Panc1 (cell line): ENCODE measurements around the gene MRTFA. TPM values are rescaled to one million over a fixed set of nuclear protein-coding genes. Genes with fewer than 3 reads are reported as not detected.

Source experiments
- ATAC-seq: fragments of 200-7000 bp; cut with Tn5 transposase; 2 replicates; pipeline ENCODE4 v1.9.1; 2020; ENCODE audit warnings: mild to moderate bottlenecking, moderate library complexity
- BruUV-seq: library from RNA; stranded (reverse); fragments of 400-500 nt; replicated peaks from 2 replicates; lab custom pipeline; 2021; lab: Mats Ljungman, UMichigan
- CTCF ChIA-PET: fragments of 300-600 bp; sonication (Branson Sonifier 250); formaldehyde crosslinking; loops from one replicate; lab custom pipeline; 2022; ENCODE audit warnings: antibody characterized with exemption; lab: Charles Lee
- POLR2A ChIA-PET: fragments of 300-600 bp; sonication (Branson Sonifier 250); formaldehyde crosslinking; loops from one replicate; lab custom pipeline; 2022; ENCODE audit warnings: antibody characterized with exemption; lab: Charles Lee
- DNase-seq: peaks from one replicate; pipeline ENCODE4 v3.0.0-alpha.2; 2010; ENCODE audit warnings: low read depth, low spot score
- H3K27ac ChIP-seq: 2 replicates; pipeline ENCODE4 v1.5.1; 2011; ENCODE audit warnings: mild to moderate bottlenecking, low read length, inconsistent platforms
- H3K27me3 ChIP-seq: fragments of 200-500 bp; sonication (Bioruptor generic); 2 replicates; pipeline ENCODE4 v1.6.0; 2014; ENCODE audit warnings: low read length, inconsistent platforms; ENCODE audit not compliant: control insufficient read depth, insufficient read depth
- H3K36me3 ChIP-seq: fragments of 200-500 bp; sonication (Bioruptor generic); 2 replicates; pipeline ENCODE4 v1.5.1; 2014; ENCODE audit warnings: inconsistent platforms, mild to moderate bottlenecking, low read length, moderate library complexity; ENCODE audit not compliant: control insufficient read depth, insufficient read depth
- H3K4me1 ChIP-seq: 2 replicates; pipeline ENCODE4 v1.5.1; 2011; ENCODE audit warnings: inconsistent platforms, mild to moderate bottlenecking, low read length, moderate library complexity; ENCODE audit not compliant: control insufficient read depth, insufficient read depth
- H3K4me3 ChIP-seq, 2 experiments: 2 replicates each; pipeline ENCODE4 v1.5.1; 2011 to 2012; ENCODE audit warnings: low read depth in 2 of 2, low read length in 2 of 2, mild to moderate bottlenecking in 2 of 2, inconsistent platforms in 1 of 2, moderate library complexity in 1 of 2
- H3K9me3 ChIP-seq: fragments of 200-500 bp; sonication (Bioruptor generic); 2 replicates; pipeline ENCODE4 v1.5.1; 2014; ENCODE audit warnings: low read depth, mild to moderate bottlenecking, inconsistent platforms, low read length, moderate library complexity; ENCODE audit not compliant: control insufficient read depth, insufficient read depth
- POLR2AphosphoS5 ChIP-seq: IDR thresholded peaks from 2 replicates; pipeline ENCODE4 v1.6.1; 2012; ENCODE audit warnings: mild to moderate bottlenecking, low read depth, low read length, moderate library complexity
- REST ChIP-seq, 2 experiments: IDR thresholded peaks; 2 replicates each; pipeline ENCODE4 v1.6.1; 2011 to 2012; ENCODE audit warnings: low read depth in 2 of 2, control low read depth in 1 of 2, low read length in 1 of 2, mild to moderate bottlenecking in 1 of 2, moderate library complexity in 1 of 2; ENCODE audit not compliant: insufficient read depth in 1 of 2
- SIN3A ChIP-seq: IDR thresholded peaks from 2 replicates; pipeline ENCODE4 v1.6.1; 2012; ENCODE audit warnings: low read depth, mild to moderate bottlenecking, low read length, moderate library complexity, borderline replicate concordance; ENCODE audit not compliant: insufficient read depth
- TCF7L2 ChIP-seq: IDR thresholded peaks from 2 replicates; pipeline ENCODE4 v1.6.1; 2011; ENCODE audit warnings: mild to moderate bottlenecking, low read depth, low read length, inconsistent platforms
- in situ Hi-C: cut with HindIII; loops from 2 replicates; pipeline ENCODE4 v1.10.0; 2016; ENCODE audit warnings: low sequenced_read_pairs, low pct_unique_long_range_greater_than_20kb
- intact Hi-C: fragments of 100-400 bp; cut with micrococcal nuclease; formaldehyde crosslinking; loops from one replicate; pipeline ENCODE4 v1.10.0; 2022; ENCODE audit not compliant: unreplicated experiment
- total RNA-seq: library from RNA; stranded (reverse); gene quantifications from one replicate; pipeline ENCODE4 v1.2.1, GENCODE V29; 2021; ENCODE audit not compliant: unreplicated experiment
- TF ChIP-seq, protein P1 (sequence below): fragments of 450-650 bp; IDR thresholded peaks from 2 replicates; pipeline ENCODE4 v1.5.1; 2017; ENCODE audit warnings: mild to moderate bottlenecking

MRTFA gene
- total RNA-seq, 1 experiment from 2014 or later = 62.1 TPM

DNA sequence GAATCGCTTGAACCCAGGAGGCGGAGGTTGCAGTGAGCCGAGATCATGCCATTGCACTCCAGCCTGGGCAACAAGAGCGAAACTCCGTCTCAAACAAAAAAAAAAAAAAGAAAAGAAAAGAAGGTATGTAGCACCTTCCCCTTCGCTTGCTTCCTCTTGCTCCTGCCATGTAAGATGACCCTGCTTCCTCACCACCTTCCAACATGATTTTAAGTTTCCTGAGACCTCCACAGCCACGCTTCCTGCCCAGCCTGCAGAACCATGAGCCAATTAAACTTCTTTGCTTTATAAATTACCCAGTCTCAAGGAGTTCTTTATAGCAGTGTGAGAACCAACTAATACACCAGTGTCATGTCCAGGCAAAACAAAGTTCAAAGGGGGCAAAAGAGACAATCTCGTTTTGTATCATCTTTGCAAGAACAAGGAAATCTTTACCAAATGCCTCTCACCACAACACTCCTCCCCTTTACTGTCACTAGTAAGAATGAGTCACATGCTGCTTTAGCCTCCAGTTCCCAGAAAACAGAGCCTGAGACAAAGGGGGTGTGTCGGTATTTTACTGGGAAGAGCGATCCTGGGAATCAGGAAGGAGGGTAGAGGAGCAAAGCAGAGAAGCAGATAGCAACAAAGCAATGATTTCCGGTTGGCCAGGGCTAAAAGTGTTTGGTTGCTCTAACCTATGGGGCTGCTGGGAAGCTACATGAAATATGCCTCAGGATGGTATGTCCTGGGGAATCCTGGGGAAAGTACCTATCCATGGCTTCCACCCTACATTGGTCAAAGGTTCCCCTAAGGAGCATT is 32.3 kb upstream of the MRTFA start:
- TF ChIP-seq, protein P1, sequence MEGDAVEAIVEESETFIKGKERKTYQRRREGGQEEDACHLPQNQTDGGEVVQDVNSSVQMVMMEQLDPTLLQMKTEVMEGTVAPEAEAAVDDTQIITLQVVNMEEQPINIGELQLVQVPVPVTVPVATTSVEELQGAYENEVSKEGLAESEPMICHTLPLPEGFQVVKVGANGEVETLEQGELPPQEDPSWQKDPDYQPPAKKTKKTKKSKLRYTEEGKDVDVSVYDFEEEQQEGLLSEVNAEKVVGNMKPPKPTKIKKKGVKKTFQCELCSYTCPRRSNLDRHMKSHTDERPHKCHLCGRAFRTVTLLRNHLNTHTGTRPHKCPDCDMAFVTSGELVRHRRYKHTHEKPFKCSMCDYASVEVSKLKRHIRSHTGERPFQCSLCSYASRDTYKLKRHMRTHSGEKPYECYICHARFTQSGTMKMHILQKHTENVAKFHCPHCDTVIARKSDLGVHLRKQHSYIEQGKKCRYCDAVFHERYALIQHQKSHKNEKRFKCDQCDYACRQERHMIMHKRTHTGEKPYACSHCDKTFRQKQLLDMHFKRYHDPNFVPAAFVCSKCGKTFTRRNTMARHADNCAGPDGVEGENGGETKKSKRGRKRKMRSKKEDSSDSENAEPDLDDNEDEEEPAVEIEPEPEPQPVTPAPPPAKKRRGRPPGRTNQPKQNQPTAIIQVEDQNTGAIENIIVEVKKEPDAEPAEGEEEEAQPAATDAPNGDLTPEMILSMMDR = no peak
- TF ChIP-seq TCF7L2 (no peak), REST (IDR thresholded peaks at IDR 0.05; ENCODE audit: insufficient read depth in 1 of 2, low read depth in 2 of 2, low read length in 1 of 2) (no peak), SIN3A (no peak), POLR2AphosphoS5 (no peak)
- BruUV-seq = no TSS peak
- H3K36me3 ChIP-seq = no peaks in the 10 kb centered on the region
- H3K9me3 ChIP-seq = no peaks in the 10 kb centered on the region
- in situ Hi-C loops (no loop called here), intact Hi-C loops (no loop called here)
- POLR2A ChIA-PET = no interaction called here
- H3K27me3 ChIP-seq = no peaks in the 10 kb centered on the region
- no peak for DNase-seq
- no peak overlapping the region for H3K27ac ChIP-seq
- CTCF ChIA-PET = no interaction called here
- H3K4me1 ChIP-seq = peaks cover 4% of the 10 kb centered on the region; the same call in 1 of the 2 replicates
- no peak for ATAC-seq
- H3K4me3 ChIP-seq = no peak overlapping the region

GRCh38 chr22:40666151-40666848 is 29.8 kb upstream of the MRTFA start:
- H3K36me3 ChIP-seq = no peaks in the 10 kb centered on the region
- H3K27me3 ChIP-seq = no peaks in the 10 kb centered on the region
- no TSS peak for BruUV-seq
- intact Hi-C loops = no loop called here
- no peak for DNase-seq
- H3K9me3 ChIP-seq = no peaks in the 10 kb centered on the region
- ChIA-PET CTCF (no interaction called here), POLR2A (no interaction called here)
- TF ChIP-seq, protein P1 = no peak
- no peak for TF ChIP-seq REST (IDR thresholded peaks at IDR 0.05; ENCODE audit: insufficient read depth in 1 of 2, low read depth in 2 of 2, low read length in 1 of 2)
- no peak for TF ChIP-seq POLR2AphosphoS5
- no peak for TF ChIP-seq TCF7L2
- TF ChIP-seq SIN3A = no peak
- ATAC-seq = no peak
- peaks cover 4% of the 10 kb centered on the region; the same call in 1 of the 2 replicates for H3K4me1 ChIP-seq
- no peak overlapping the region for H3K27ac ChIP-seq
- H3K4me3 ChIP-seq = no peak overlapping the region
- in situ Hi-C loops = no loop called here
